ENCODE results near the gene RABGEF1. TPM values are rescaled to one million over a fixed set of nuclear protein-coding genes. Genes with fewer than 3 reads are reported as not detected.

RABGEF1 gene
- total and polyA plus RNA-seq, 2 donors (not counting 3 experiments of a cell fraction or from before 2014, with no cell fraction given), result 11.6 to 15.5 TPM

GRCh38 chr7:66728571-66728970 lies 12.0 kb upstream of the RABGEF1 start:
- Histone ChIP-seq H3K79me2 (ENCODE audit: control insufficient read depth, insufficient read depth, low read length) (no peaks in the 10 kb centered on the region), H3K9me3 (replicated peaks; ENCODE audit: control insufficient read depth, insufficient read depth, low read length) (no peaks in the 10 kb centered on the region), H3K27me3 (ENCODE audit: control insufficient read depth in 2 of 2, insufficient read depth in 2 of 2, low read length in 2 of 2) (no peaks in the 10 kb centered on the region), H3K36me3 (ENCODE audit: control insufficient read depth in 2 of 2, extremely low read depth in 1 of 2, insufficient read depth in 2 of 2, low read length in 2 of 2) (peaks cover 0 to 4% of the 10 kb centered on the region in 2 experiments), H3K4me1 (ENCODE audit: control insufficient read depth, extremely low read depth, insufficient read depth, low read length) (no peaks in the 10 kb centered on the region), H2AFZ (ENCODE audit: low read depth, low read length) (no peak overlapping the region), H4K20me1 (replicated peaks; ENCODE audit: control insufficient read depth, extremely low read depth, insufficient read depth, low read length) (no peaks in the 10 kb centered on the region), H3K4me3 (replicated peaks in 1 of 3; ENCODE audit: insufficient read depth in 1 of 3, low read depth in 1 of 3, low read length in 3 of 3) (no peak overlapping the region), H3K27ac (ENCODE audit: insufficient read depth, low read depth, low read length) (no peak overlapping the region), H3K4me2 (ENCODE audit: insufficient read depth, low read length) (no peak overlapping the region), H3K9ac (replicated peaks; ENCODE audit: extremely low read depth, insufficient read depth, low read length) (no peak overlapping the region), H3K9me1 (replicated peaks; ENCODE audit: control insufficient read depth, extremely low read depth, insufficient read depth, low read length) (no peaks in the 10 kb centered on the region)
- FAIRE-seq (no peak), DNase-seq (ENCODE audit: low read depth, low spot score) (no peak)
- BruUV-seq (replicated peaks), result no TSS peak
- dilution Hi-C loops (cut with MboI; ENCODE audit: extremely low pct_ligation_motif_present, low sequenced_read_pairs), result no loop called here
- TF ChIP-seq POLR2AphosphoS5 (IDR thresholded peaks at IDR 0.05; ENCODE audit: insufficient read depth, low read depth, low read length) (no peak), MAX (IDR thresholded peaks at IDR 0.05; ENCODE audit: insufficient read depth, insufficient read length) (no peak), FOS (IDR thresholded peaks at IDR 0.05; ENCODE audit: borderline replicate concordance, insufficient read depth, low read length) (no peak)
- ChIA-PET POLR2A (interaction anchor here (0.7 kb wide), 1 partner anchor 9 kb away, joined by 5 read pairs; no protein-coding TSS in a partner anchor), CTCF (no interaction called here)
- intact Hi-C loops (cut with micrococcal nuclease), result no loop called here

- Histone ChIP-seq H3K27me3 (ENCODE audit: control insufficient read depth in 2 of 2, insufficient read depth in 2 of 2, low read length in 2 of 2) (no peaks in the 10 kb centered on the region), H3K36me3 (ENCODE audit: control insufficient read depth in 2 of 2, extremely low read depth in 1 of 2, insufficient read depth in 2 of 2, low read length in 2 of 2) (peaks cover 0 to 4% of the 10 kb centered on the region in 2 experiments), H3K79me2 (ENCODE audit: control insufficient read depth, insufficient read depth, low read length) (no peaks in the 10 kb centered on the region), H3K4me1 (ENCODE audit: control insufficient read depth, extremely low read depth, insufficient read depth, low read length) (no peaks in the 10 kb centered on the region), H3K9ac (replicated peaks; ENCODE audit: extremely low read depth, insufficient read depth, low read length) (no peak overlapping the region), H3K27ac (ENCODE audit: insufficient read depth, low read depth, low read length) (no peak overlapping the region), H3K9me1 (replicated peaks; ENCODE audit: control insufficient read depth, extremely low read depth, insufficient read depth, low read length) (no peaks in the 10 kb centered on the region), H3K9me3 (replicated peaks; ENCODE audit: control insufficient read depth, insufficient read depth, low read length) (no peaks in the 10 kb centered on the region), H4K20me1 (replicated peaks; ENCODE audit: control insufficient read depth, extremely low read depth, insufficient read depth, low read length) (no peaks in the 10 kb centered on the region), H3K4me3 (replicated peaks in 1 of 3; ENCODE audit: insufficient read depth in 1 of 3, low read depth in 1 of 3, low read length in 3 of 3) (no peak overlapping the region), H2AFZ (ENCODE audit: low read depth, low read length) (no peak overlapping the region), H3K4me2 (ENCODE audit: insufficient read depth, low read length) (no peak overlapping the region)
- no TSS peak for BruUV-seq (replicated peaks)
- TF ChIP-seq POLR2AphosphoS5 (IDR thresholded peaks at IDR 0.05; ENCODE audit: insufficient read depth, low read depth, low read length) (no peak), MYC (IDR thresholded peaks at IDR 0.05; ENCODE audit: low read depth, low read length) (no peak), JUN (IDR thresholded peaks at IDR 0.05; ENCODE audit: borderline replicate concordance, insufficient read depth, insufficient read length, low read depth) (no peak), EZH2 (IDR thresholded peaks at IDR 0.05; ENCODE audit: borderline replicate concordance, low read depth, low read length, severe bottlenecking) (no peak), CTCF (IDR thresholded peaks at IDR 0.05; ENCODE audit: extremely low read depth in 1 of 2, insufficient read depth in 1 of 2, low read depth in 1 of 2, low read length in 2 of 2) (no peak), GATA2 (IDR thresholded peaks at IDR 0.05; ENCODE audit: insufficient read depth, insufficient read length, low read depth, low read length) (no peak), MAX (IDR thresholded peaks at IDR 0.05; ENCODE audit: insufficient read depth, insufficient read length) (no peak), FOS (IDR thresholded peaks at IDR 0.05; ENCODE audit: borderline replicate concordance, insufficient read depth, low read length) (no peak), POLR2A (IDR thresholded peaks at IDR 0.05; ENCODE audit: low read depth, low read length) (no peak)
- CTCF ChIA-PET, result no interaction called here
- POLR2A ChIA-PET, result interaction anchor here (0.7 kb wide), 1 partner anchor 10 kb away, joined by 5 read pairs; no protein-coding TSS in a partner anchor
- dilution Hi-C loops (cut with MboI; ENCODE audit: extremely low pct_ligation_motif_present, low sequenced_read_pairs) (no loop called here), intact Hi-C loops (cut with micrococcal nuclease) (no loop called here)
- FAIRE-seq (no peak), DNase-seq (ENCODE audit: low read depth, low spot score) (no peak)
Measured at GRCh38 chr7:66729274-66729673, 11.3 kb upstream of the RABGEF1 start.

Measured in endothelial cell of umbilical vein (primary cell).